Measurements from ENCODE around the gene ARSI.

GRCh38 chr5:150328515-150328914 lies 25.8 kb upstream of the ARSI start:
- TF ChIP-seq POLR2A (IDR thresholded peaks at IDR 0.05; ENCODE audit: low read depth, low read length): no peak
- TF ChIP-seq USF2 (IDR thresholded peaks at IDR 0.05; ENCODE audit: low read depth, low read length): no peak
- TF ChIP-seq CTCF (conservative IDR thresholded peaks at IDR 0.05; ENCODE audit: low read depth, low read length): no peak
- no peak for TF ChIP-seq SMC3 (IDR thresholded peaks at IDR 0.05; ENCODE audit: low read depth, low read length)
- no peak for TF ChIP-seq MXI1 (IDR thresholded peaks at IDR 0.05; ENCODE audit: borderline replicate concordance, low read depth, low read length)
- no peak for TF ChIP-seq FOS (IDR thresholded peaks at IDR 0.05; ENCODE audit: low read depth, low read length)
- no peak for TF ChIP-seq CHD1 (IDR thresholded peaks at IDR 0.05; ENCODE audit: low read depth, low read length)
- TF ChIP-seq RAD21 (IDR thresholded peaks at IDR 0.05; ENCODE audit: low read length): no peak
- TF ChIP-seq BHLHE40 (IDR thresholded peaks at IDR 0.05; ENCODE audit: low read depth, low read length): no peak
- TF ChIP-seq RFX5 (IDR thresholded peaks at IDR 0.05; ENCODE audit: low read depth, low read length): no peak
- no peak for TF ChIP-seq CEBPB (IDR thresholded peaks at IDR 0.05; ENCODE audit: low read depth, low read length)
- no peak for TF ChIP-seq RCOR1 (IDR thresholded peaks at IDR 0.05; ENCODE audit: insufficient replicate concordance, low read length)
- TF ChIP-seq ELK1 (IDR thresholded peaks at IDR 0.05; ENCODE audit: borderline replicate concordance, low read depth, low read length): no peak
- TF ChIP-seq NFE2L2 (IDR thresholded peaks at IDR 0.05; ENCODE audit: low read depth, low read length): no peak
